Measurements from ENCODE around the gene OR2T1. TPM values are rescaled to one million over a fixed set of nuclear protein-coding genes. Genes with fewer than 3 reads are reported as not detected.

The OR2T1 gene
- polyA plus RNA-seq, 1 of the 3 experiments (the other 2 are of a cell fraction): not detected

- no peaks in the 10 kb centered on the region for H3K9me2 ChIP-seq
- CTCF ChIA-PET: interaction anchor here (1.7 kb wide), 1 partner anchor 7 kb away, joined by 4 read pairs; no protein-coding TSS in a partner anchor
- no peak for TF ChIP-seq SIN3A (IDR thresholded peaks at IDR 0.05; ENCODE audit: borderline replicate concordance, low read depth, low read length)
- TF ChIP-seq FOXM1 (IDR thresholded peaks at IDR 0.05; ENCODE audit: low read depth): no peak
- no peak for TF ChIP-seq MEF2A (IDR thresholded peaks at IDR 0.05; ENCODE audit: borderline replicate concordance, low read depth)
- no peak for TF ChIP-seq RAD21 (IDR thresholded peaks at IDR 0.05; ENCODE audit: low read length)
- TF ChIP-seq MAX (IDR thresholded peaks at IDR 0.05; ENCODE audit: low read depth): no peak
- TF ChIP-seq TCF12 (IDR thresholded peaks at IDR 0.05): no peak
- no peak for TF ChIP-seq IRF3 (IDR thresholded peaks at IDR 0.05; ENCODE audit: low read depth, low read length)
- TF ChIP-seq SMC3 (IDR thresholded peaks at IDR 0.05; ENCODE audit: low read depth, low read length): no peak
- no peak for TF ChIP-seq JUND (IDR thresholded peaks at IDR 0.05)
- no peak for TF ChIP-seq EZH2phosphoT487 (IDR thresholded peaks at IDR 0.05; ENCODE audit: borderline replicate concordance, low read depth)
- no peak for TF ChIP-seq POLR2AphosphoS5 (IDR thresholded peaks at IDR 0.05; ENCODE audit: low read depth, low read length)
- no peak for TF ChIP-seq GABPA (IDR thresholded peaks at IDR 0.05; ENCODE audit: low read depth)
- no peak overlapping the region for H3K9ac ChIP-seq
- H4K20me1 ChIP-seq (ENCODE audit: insufficient read depth): no peaks in the 10 kb centered on the region
- H3K4me2 ChIP-seq: no peak overlapping the region
- H3K79me2 ChIP-seq (ENCODE audit: insufficient read depth): no peaks in the 10 kb centered on the region
- under 1% methylated on average over 3 of the region's 3 CpGs for WGBS (ENCODE audit: low lambda C conversion rate)
- no peak overlapping the region for H2AFZ ChIP-seq (ENCODE audit: low read depth)
- 0 out of 2 replicates have a peak, but pooled peaks cover 2% of the 10 kb centered on the region for H3K9me3 ChIP-seq
- POLR2A ChIA-PET: no interaction called here
- no peak for DNase-seq
- no peak overlapping the region for H3K4me3 ChIP-seq (ENCODE audit: low read depth in 2 of 2, low read length in 1 of 2)
- H3K36me3 ChIP-seq (replicated peaks in 1 of 2; ENCODE audit: control insufficient read depth in 1 of 2, insufficient read depth in 2 of 2, low read length in 1 of 2): no peaks in the 10 kb centered on the region
- no peak overlapping the region for H3K27ac ChIP-seq (ENCODE audit: low read depth in 2 of 2, low read length in 1 of 2)
- no peaks in the 10 kb centered on the region for H3F3A ChIP-seq (replicated peaks; ENCODE audit: insufficient read depth)
- no peaks in the 10 kb centered on the region for H3K4me1 ChIP-seq (ENCODE audit: control insufficient read depth in 1 of 2, insufficient read depth in 2 of 2, low read depth in 1 of 2, low read length in 1 of 2)
- no peaks in the 10 kb centered on the region for H3K27me3 ChIP-seq (ENCODE audit: insufficient read depth)
These were observed 13.4 kb downstream of the OR2T1 start for GRCh38 chr1:248416226-248416625.

GRCh38 chr1:248417854-248418253 lies 15.0 kb downstream of the OR2T1 start:
- Histone ChIP-seq H3K36me3 (replicated peaks in 1 of 2; ENCODE audit: control insufficient read depth in 1 of 2, insufficient read depth in 2 of 2, low read length in 1 of 2) (no peaks in the 10 kb centered on the region), H4K20me1 (ENCODE audit: insufficient read depth) (no peaks in the 10 kb centered on the region), H3K4me1 (ENCODE audit: control insufficient read depth in 1 of 2, insufficient read depth in 2 of 2, low read depth in 1 of 2, low read length in 1 of 2) (no peaks in the 10 kb centered on the region), H3K4me3 (ENCODE audit: low read depth in 2 of 2, low read length in 1 of 2) (no peak overlapping the region), H3K9me3 (0 out of 2 replicates have a peak, but pooled peaks cover 8% of the 10 kb centered on the region), H2AFZ (ENCODE audit: low read depth) (no peak overlapping the region), H3K27me3 (ENCODE audit: insufficient read depth) (no peaks in the 10 kb centered on the region), H3K27ac (ENCODE audit: low read depth in 2 of 2, low read length in 1 of 2) (no peak overlapping the region), H3K4me2 (no peak overlapping the region), H3F3A (replicated peaks; ENCODE audit: insufficient read depth) (no peaks in the 10 kb centered on the region), H3K9ac (no peak overlapping the region), H3K9me2 (no peaks in the 10 kb centered on the region), H3K79me2 (ENCODE audit: insufficient read depth) (no peaks in the 10 kb centered on the region)
- WGBS (ENCODE audit: low lambda C conversion rate): 8% methylated on average over 2 of the region's 2 CpGs
- ChIA-PET CTCF (interaction anchor here (0.6 kb wide), 1 partner anchor 48 kb away, joined by 3 read pairs; no protein-coding TSS in a partner anchor), POLR2A (no interaction called here)
- TF ChIP-seq EZH2phosphoT487 (IDR thresholded peaks at IDR 0.05; ENCODE audit: borderline replicate concordance, low read depth): no peak
- no peak for TF ChIP-seq EP300 (IDR thresholded peaks at IDR 0.05; ENCODE audit: borderline replicate concordance in 1 of 2, low read depth in 1 of 2, low read length in 1 of 2)
- no peak for DNase-seq
